ENCODE measurements around the gene IL1RAPL1.

Gene IL1RAPL1

GRCh38 chrX:29851857-29852605 lies 1264.8 kb downstream of the IL1RAPL1 start:
- TF ChIP-seq SIN3A (IDR thresholded peaks at IDR 0.05; ENCODE audit: borderline replicate concordance, insufficient read depth, low read length) (no peak), TAF1 (IDR thresholded peaks at IDR 0.05; ENCODE audit: borderline replicate concordance, insufficient read depth, low read length) (no peak), POLR2AphosphoS5 (IDR thresholded peaks at IDR 0.05; ENCODE audit: low read depth, low read length) (no peak), REST (IDR thresholded peaks at IDR 0.05; ENCODE audit: insufficient read depth in 1 of 2, low read depth in 2 of 2, low read length in 2 of 2) (no peak), FOXP2 (optimal IDR thresholded peaks at IDR 0.05; ENCODE audit: borderline replicate concordance, extremely low read depth, extremely low read length, insufficient read depth) (no peak)

- TF ChIP-seq REST (IDR thresholded peaks at IDR 0.05; ENCODE audit: insufficient read depth in 1 of 2, low read depth in 2 of 2, low read length in 2 of 2) = no peak
- no peak for TF ChIP-seq FOXP2 (optimal IDR thresholded peaks at IDR 0.05; ENCODE audit: borderline replicate concordance, extremely low read depth, extremely low read length, insufficient read depth)
- TF ChIP-seq SIN3A (IDR thresholded peaks at IDR 0.05; ENCODE audit: borderline replicate concordance, insufficient read depth, low read length) = no peak
These were observed 1265.5 kb downstream of the IL1RAPL1 start for GRCh38 chrX:29852767-29853166.

GRCh38 chrX:29858714-29859113 lies 1271.5 kb downstream of the IL1RAPL1 start:
- TF ChIP-seq TAF1 (IDR thresholded peaks at IDR 0.05; ENCODE audit: borderline replicate concordance, insufficient read depth, low read length) = no peak
- TF ChIP-seq SIN3A (IDR thresholded peaks at IDR 0.05; ENCODE audit: borderline replicate concordance, insufficient read depth, low read length) = no peak
- TF ChIP-seq REST (IDR thresholded peaks at IDR 0.05; ENCODE audit: insufficient read depth in 1 of 2, low read depth in 2 of 2, low read length in 2 of 2) = no peak
- no peak for TF ChIP-seq FOXP2 (optimal IDR thresholded peaks at IDR 0.05; ENCODE audit: borderline replicate concordance, extremely low read depth, extremely low read length, insufficient read depth)
- TF ChIP-seq POLR2AphosphoS5 (IDR thresholded peaks at IDR 0.05; ENCODE audit: low read depth, low read length) = no peak

GRCh38 chrX:29862126-29862677 lies 1275.0 kb downstream of the IL1RAPL1 start:
- TF ChIP-seq FOXP2 (optimal IDR thresholded peaks at IDR 0.05; ENCODE audit: borderline replicate concordance, extremely low read depth, extremely low read length, insufficient read depth) = no peak
- TF ChIP-seq POLR2AphosphoS5 (IDR thresholded peaks at IDR 0.05; ENCODE audit: low read depth, low read length) = no peak
- no peak for TF ChIP-seq TAF1 (IDR thresholded peaks at IDR 0.05; ENCODE audit: borderline replicate concordance, insufficient read depth, low read length)
- TF ChIP-seq SIN3A (IDR thresholded peaks at IDR 0.05; ENCODE audit: borderline replicate concordance, insufficient read depth, low read length) = no peak
- TF ChIP-seq REST (IDR thresholded peaks at IDR 0.05; ENCODE audit: insufficient read depth in 1 of 2, low read depth in 2 of 2, low read length in 2 of 2) = no peak

Measured in PFSK-1 (cell line).